Skeletal muscle tissue (tissue), 4 donors: Measurements from ENCODE around the gene MBOAT1. TPM values are rescaled to one million over a fixed set of nuclear protein-coding genes. Genes with fewer than 3 reads are reported as not detected.

Experiments
- H3K27ac ChIP-seq: one replicate; pipeline ENCODE4 v1.7.0; 2013; ENCODE audit warnings: mild to moderate bottlenecking, low read depth, low read length, inconsistent platforms
- H3K27me3 ChIP-seq, 3 donors: one replicate each; pipeline ENCODE4 v1.7.0; 2013; ENCODE audit warnings: low read length in 3 of 3; ENCODE audit not compliant: control insufficient read depth in 3 of 3, insufficient read depth in 3 of 3
- H3K36me3 ChIP-seq, 3 donors: one replicate each; pipeline ENCODE4 v1.7.0; 2013; ENCODE audit warnings: low read length in 3 of 3; ENCODE audit not compliant: control insufficient read depth in 3 of 3, insufficient read depth in 3 of 3
- H3K4me1 ChIP-seq, 3 donors: one replicate each; pipeline ENCODE4 v1.7.0; 2013; ENCODE audit warnings: low read length in 3 of 3, mild to moderate bottlenecking in 3 of 3; ENCODE audit not compliant: control insufficient read depth in 3 of 3, insufficient read depth in 3 of 3
- H3K4me3 ChIP-seq, 3 donors: one replicate each; pipeline ENCODE4 v1.7.0; 2013; ENCODE audit warnings: low read length in 3 of 3
- H3K9ac ChIP-seq, 3 donors: one replicate each; pipeline ENCODE4 v1.7.0; 2013; ENCODE audit warnings: low read length in 3 of 3, mild to moderate bottlenecking in 3 of 3, moderate library complexity in 2 of 3, low read depth in 1 of 3
- H3K9me3 ChIP-seq, 3 donors: one replicate each; pipeline ENCODE4 v1.7.0; 2013; ENCODE audit warnings: low read length in 3 of 3; ENCODE audit not compliant: control insufficient read depth in 3 of 3
- total RNA-seq: library from RNA; depleted of rRNA; stranded (reverse); fragments of >200 nt; gene quantifications from one replicate; pipeline ENCODE4 v1.2.3, GENCODE V29; 2014
- donor health status: Osteomylitis.

Gene MBOAT1
- total RNA-seq, 1 donor from 2014 or later: 8.9 TPM

DNA sequence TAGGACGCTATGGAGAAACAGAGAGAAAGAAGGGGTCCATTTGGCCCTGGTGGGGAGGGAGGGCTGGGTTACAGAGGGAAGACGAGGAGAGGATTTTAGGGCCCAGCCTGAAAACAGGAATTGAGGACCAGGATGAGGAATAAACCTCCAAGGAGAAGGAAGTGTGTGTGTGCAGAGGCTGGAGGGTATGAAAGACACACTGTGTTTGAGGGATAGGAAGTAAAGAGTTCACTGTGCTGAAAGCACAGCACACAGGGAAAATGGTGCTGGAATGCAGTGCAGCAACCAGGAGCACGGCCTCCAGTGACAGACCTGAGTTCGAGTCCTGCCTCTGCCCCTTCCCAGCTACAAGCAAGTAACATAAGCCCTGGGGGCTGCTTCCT, 7.8 kb downstream of the MBOAT1 start:
- H3K27me3 ChIP-seq: no peaks in the 10 kb centered on the region
- H3K9me3 ChIP-seq: no peaks in the 10 kb centered on the region
- no peak overlapping the region for H3K9ac ChIP-seq
- no peak overlapping the region for H3K4me3 ChIP-seq
- no peaks in the 10 kb centered on the region for H3K36me3 ChIP-seq
- peaks cover 0 to 3% (median 0%) of the 10 kb centered on the region in 3 donors for H3K4me1 ChIP-seq
- H3K27ac ChIP-seq: no peak overlapping the region

GRCh38 chr6:20203561-20204511, 8.4 kb downstream of the MBOAT1 start:
- H3K9ac ChIP-seq: no peak overlapping the region
- H3K27ac ChIP-seq: no peak overlapping the region
- no peaks in the 10 kb centered on the region for H3K27me3 ChIP-seq
- H3K9me3 ChIP-seq: no peaks in the 10 kb centered on the region
- H3K4me1 ChIP-seq: peaks cover 0 to 3% (median 0%) of the 10 kb centered on the region in 3 donors
- H3K4me3 ChIP-seq: no peak overlapping the region
- no peaks in the 10 kb centered on the region for H3K36me3 ChIP-seq

- H3K9me3 ChIP-seq: no peaks in the 10 kb centered on the region
- no peak overlapping the region for H3K27ac ChIP-seq
- no peak overlapping the region for H3K9ac ChIP-seq
- H3K4me1 ChIP-seq: peaks cover 0 to 3% (median 0%) of the 10 kb centered on the region in 3 donors
- H3K4me3 ChIP-seq: no peak overlapping the region
- H3K36me3 ChIP-seq: no peaks in the 10 kb centered on the region
- H3K27me3 ChIP-seq: no peaks in the 10 kb centered on the region
These were observed 9.5 kb downstream of the MBOAT1 start for GRCh38 chr6:20202699-20203302.

- H3K4me1 ChIP-seq: peaks cover 0 to 3% (median 0%) of the 10 kb centered on the region in 3 donors
- H3K9me3 ChIP-seq: no peaks in the 10 kb centered on the region
- H3K9ac ChIP-seq: no peak overlapping the region
- H3K27ac ChIP-seq: no peak overlapping the region
- no peaks in the 10 kb centered on the region for H3K27me3 ChIP-seq
- no peak overlapping the region for H3K4me3 ChIP-seq
- no peaks in the 10 kb centered on the region for H3K36me3 ChIP-seq
These were observed 10.0 kb downstream of the MBOAT1 start for GRCh38 chr6:20202324-20202658.

DNA sequence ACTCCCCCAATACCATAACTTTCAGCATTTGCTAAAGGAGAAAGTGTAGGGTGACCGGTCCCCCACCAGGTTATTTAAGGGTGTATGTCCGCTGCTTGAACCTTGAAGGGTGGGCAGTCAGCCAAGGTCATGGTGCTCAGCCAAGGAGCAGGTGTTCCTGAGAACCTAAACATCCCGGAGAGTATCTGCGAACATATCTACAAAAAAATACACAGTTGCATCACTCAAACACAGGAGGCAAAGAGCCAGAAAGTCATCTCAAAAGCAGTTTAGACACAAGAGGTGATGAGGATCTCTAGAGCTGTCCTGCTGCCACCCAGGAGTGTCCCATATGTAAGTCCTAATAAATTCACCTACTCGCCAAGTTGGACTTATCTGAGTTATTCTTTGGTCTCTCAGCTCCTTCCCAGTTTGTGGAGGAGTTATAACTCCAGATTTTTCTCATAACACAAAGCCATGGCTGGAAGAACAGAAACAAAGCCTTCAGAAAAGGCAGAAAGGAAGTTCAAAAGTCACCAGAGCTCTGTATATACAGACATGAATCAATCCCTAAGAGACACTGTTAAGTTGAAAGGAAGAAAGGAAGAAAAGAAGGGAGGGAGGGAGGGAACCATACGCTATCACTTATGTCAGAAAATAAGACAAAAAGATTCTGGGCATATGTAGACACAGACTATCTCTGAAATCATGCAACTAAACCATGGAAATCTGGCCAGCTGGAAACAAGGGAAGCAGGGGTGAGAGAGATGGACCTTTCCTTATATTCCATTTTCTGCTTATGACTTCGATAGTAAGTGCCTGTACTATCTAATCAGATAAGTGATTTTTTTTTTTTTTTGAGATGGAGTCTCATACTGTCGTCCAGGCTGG, 11.3 kb downstream of the MBOAT1 start:
- no peaks in the 10 kb centered on the region for H3K27me3 ChIP-seq
- no peak overlapping the region for H3K27ac ChIP-seq
- H3K9ac ChIP-seq: no peak overlapping the region
- H3K36me3 ChIP-seq: no peaks in the 10 kb centered on the region
- peaks cover 0 to 3% (median 0%) of the 10 kb centered on the region in 3 donors for H3K4me1 ChIP-seq
- H3K4me3 ChIP-seq: no peak overlapping the region
- H3K9me3 ChIP-seq: no peaks in the 10 kb centered on the region

DNA sequence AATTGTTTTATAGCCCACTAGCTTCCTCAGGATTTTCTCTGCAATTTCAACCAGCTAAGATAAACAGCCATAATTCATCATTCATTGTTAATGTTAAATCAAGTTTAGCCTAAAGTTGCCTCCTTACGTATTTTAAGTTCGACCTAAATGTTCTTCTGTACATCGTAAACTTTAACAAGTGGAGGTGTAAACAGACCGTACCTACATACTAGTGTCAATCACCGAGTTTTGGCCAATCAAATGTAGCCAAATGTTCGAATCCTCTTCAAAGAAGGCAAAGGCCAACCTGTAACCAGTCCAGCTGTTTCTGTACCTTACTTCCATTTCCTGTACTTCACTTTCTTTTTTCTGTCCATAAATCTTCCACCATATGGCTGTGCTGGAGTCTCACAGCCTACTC, 13.5 kb downstream of the MBOAT1 start:
- Histone ChIP-seq H3K27me3 (no peaks in the 10 kb centered on the region), H3K9me3 (no peaks in the 10 kb centered on the region), H3K4me3 (no peak overlapping the region), H3K36me3 (no peaks in the 10 kb centered on the region), H3K9ac (no peak overlapping the region), H3K4me1 (no peaks in the 10 kb centered on the region), H3K27ac (no peak overlapping the region)

DNA sequence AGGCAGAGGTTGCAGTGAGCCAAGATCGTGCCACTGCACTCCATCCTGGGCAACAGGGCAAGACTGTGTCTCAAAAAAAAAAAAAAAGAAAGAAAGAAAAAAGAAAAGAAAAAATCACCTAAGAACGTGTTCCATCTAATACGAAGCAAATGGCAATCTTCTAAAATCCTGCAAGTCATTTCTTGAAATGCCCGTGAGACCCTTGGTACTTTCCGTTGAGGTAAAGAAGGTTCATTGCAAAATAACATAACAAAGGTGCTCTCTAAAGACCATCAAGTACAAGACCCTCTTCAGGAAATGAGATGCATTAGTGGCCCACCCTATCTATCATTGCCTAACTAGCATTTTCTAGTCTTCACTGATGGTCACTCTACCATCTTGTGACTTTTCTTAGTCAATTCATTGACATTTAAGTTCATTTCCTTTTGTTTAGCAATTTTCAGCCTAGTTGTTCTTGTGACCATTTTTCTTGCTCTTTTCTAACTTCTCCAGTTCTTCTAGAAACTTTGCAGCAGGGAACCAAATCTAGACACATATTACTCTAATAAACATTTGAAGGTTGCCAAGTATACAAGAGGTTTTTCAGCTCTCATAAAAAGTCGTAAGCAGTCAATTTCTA, 14.0 kb downstream of the MBOAT1 start:
- no peaks in the 10 kb centered on the region for H3K4me1 ChIP-seq
- H3K36me3 ChIP-seq: no peaks in the 10 kb centered on the region
- H3K27ac ChIP-seq: no peak overlapping the region
- no peak overlapping the region for H3K9ac ChIP-seq
- no peaks in the 10 kb centered on the region for H3K27me3 ChIP-seq
- H3K9me3 ChIP-seq: no peaks in the 10 kb centered on the region
- H3K4me3 ChIP-seq: no peak overlapping the region

DNA sequence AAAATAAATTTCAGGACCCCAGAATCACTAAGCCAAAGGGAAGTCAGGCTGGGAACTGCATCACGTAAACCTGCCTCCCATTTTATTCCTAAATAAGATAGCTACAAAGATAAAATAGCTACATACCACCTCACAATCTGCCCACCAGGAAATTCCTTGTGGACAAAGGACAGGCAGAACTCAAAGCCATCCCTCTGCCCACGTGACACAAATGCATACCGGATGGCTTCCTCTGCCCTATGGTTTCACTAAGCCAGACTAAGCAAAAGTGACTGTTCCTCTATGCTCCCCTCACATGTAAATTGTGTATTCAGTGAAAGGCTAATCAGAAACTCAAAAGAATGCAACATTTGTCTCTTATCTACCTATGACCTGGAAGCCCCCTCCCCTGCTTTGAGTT, 15.0 kb downstream of the MBOAT1 start:
- H3K4me1 ChIP-seq: no peaks in the 10 kb centered on the region
- no peak overlapping the region for H3K4me3 ChIP-seq
- H3K27ac ChIP-seq: no peak overlapping the region
- H3K9me3 ChIP-seq: no peaks in the 10 kb centered on the region
- H3K27me3 ChIP-seq: no peaks in the 10 kb centered on the region
- no peaks in the 10 kb centered on the region for H3K36me3 ChIP-seq
- no peak overlapping the region for H3K9ac ChIP-seq

DNA sequence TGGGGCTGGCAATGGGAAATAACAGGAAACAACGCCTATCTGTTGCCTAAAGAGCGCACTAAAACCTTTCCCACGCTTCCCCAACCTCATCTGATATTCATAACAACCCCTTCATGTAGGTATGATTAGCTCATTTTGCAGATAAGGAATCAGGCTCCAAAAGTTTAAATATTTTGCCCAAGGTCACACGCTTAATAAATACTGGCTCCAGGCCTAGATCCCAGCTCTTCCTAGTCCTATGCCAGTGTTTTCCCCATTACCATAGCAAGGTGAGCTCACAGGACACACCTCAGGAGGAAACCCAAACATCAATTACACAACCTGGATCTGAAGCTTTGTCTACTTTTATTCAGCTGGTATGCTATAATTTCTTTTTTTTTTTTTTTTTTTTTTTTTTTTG, 19.6 kb downstream of the MBOAT1 start:
- Histone ChIP-seq H3K4me3 (no peak overlapping the region), H3K4me1 (no peaks in the 10 kb centered on the region), H3K27me3 (no peaks in the 10 kb centered on the region), H3K9me3 (peaks cover 0 to 3% (median 0%) of the 10 kb centered on the region in 3 donors), H3K27ac (no peak overlapping the region), H3K9ac (no peak overlapping the region), H3K36me3 (no peaks in the 10 kb centered on the region)
